IMR-90 (cell line): Measurements from ENCODE around the gene MVP. TPM values are rescaled to one million over a fixed set of nuclear protein-coding genes. Genes with fewer than 3 reads are reported as not detected.

ENCODE experiments used
- ATAC-seq: fragments of 200-7000 bp; cut with Tn5 transposase; 2 replicates; pipeline ENCODE4 v1.9.1; 2020; ENCODE audit warnings: low read depth, mild to moderate bottlenecking, moderate library complexity
- BruUV-seq: library from RNA; stranded (reverse); fragments of 400-500 nt; replicated peaks from 2 replicates; lab custom pipeline; 2021; lab: Mats Ljungman, UMichigan
- CTCF ChIA-PET: fragments of 300-600 bp; formaldehyde crosslinking; extraction: SDS; loops from one replicate; lab custom pipeline; 2021; ENCODE audit warnings: antibody characterized with exemption; lab: Yijun Ruan, JAX
- POLR2A ChIA-PET: fragments of 300-600 bp; sonication (Branson Sonifier 250); formaldehyde crosslinking; loops from one replicate; lab custom pipeline; 2022; ENCODE audit warnings: antibody characterized with exemption; ENCODE audit not compliant: unreplicated experiment; lab: Charles Lee
- DNase-seq: peaks from one replicate; pipeline ENCODE4 v3.0.0; 2013
- H2AFZ ChIP-seq: replicated peaks from 2 replicates; pipeline ENCODE3; 2013; ENCODE audit warnings: low read length, mild to moderate bottlenecking; ENCODE audit not compliant: poor library complexity
- H2AK5ac ChIP-seq: 2 replicates; pipeline ENCODE4 v1.6.1; 2013; ENCODE audit warnings: low read depth, low read length, inconsistent platforms
- H2AK9ac ChIP-seq: replicated peaks from 2 replicates; pipeline ENCODE3; 2013; ENCODE audit warnings: mild to moderate bottlenecking, low read depth, low read length, moderate library complexity; ENCODE audit not compliant: poor library complexity
- H2BK120ac ChIP-seq: 2 replicates; pipeline ENCODE4 v1.6.1; 2013; ENCODE audit warnings: low read depth, low read length, inconsistent platforms
- H2BK15ac ChIP-seq: 3 replicates; pipeline ENCODE4 v1.6.1; 2013; ENCODE audit warnings: low read depth, low read length, inconsistent platforms
- H2BK20ac ChIP-seq: 2 replicates; pipeline ENCODE4 v1.6.1; 2013; ENCODE audit warnings: low read depth, mild to moderate bottlenecking, inconsistent platforms, low read length, moderate library complexity
- H2BK5ac ChIP-seq: 2 replicates; pipeline ENCODE4 v1.6.1; 2013; ENCODE audit warnings: mild to moderate bottlenecking, low read depth, low read length, inconsistent platforms; ENCODE audit not compliant: poor library complexity, severe bottlenecking
- H3K14ac ChIP-seq: replicated peaks from 2 replicates; pipeline ENCODE4 v1.6.1; 2013; ENCODE audit warnings: low read depth, low read length, inconsistent platforms
- H3K18ac ChIP-seq: 2 replicates; pipeline ENCODE4 v1.6.1; 2013; ENCODE audit warnings: low read depth, low read length, control low read depth
- H3K23ac ChIP-seq: 2 replicates; pipeline ENCODE4 v1.6.1; 2013; ENCODE audit warnings: low read depth, low read length, inconsistent platforms
- H3K27ac ChIP-seq: 2 replicates; pipeline ENCODE4 v1.5.1; 2013; ENCODE audit warnings: mild to moderate bottlenecking, control low read depth, low read length; ENCODE audit not compliant: insufficient read depth
- H3K27me3 ChIP-seq: 2 replicates; pipeline ENCODE4 v1.6.1; 2013; ENCODE audit warnings: low read length; ENCODE audit not compliant: control insufficient read depth, insufficient read depth
- H3K36me3 ChIP-seq: 2 replicates; pipeline ENCODE4 v1.6.1; 2013; ENCODE audit warnings: low read length, mixed read lengths; ENCODE audit not compliant: control insufficient read depth, insufficient read depth
- H3K4ac ChIP-seq: 2 replicates; pipeline ENCODE4 v1.6.1; 2013; ENCODE audit warnings: low read depth, low read length, inconsistent platforms
- H3K4me1 ChIP-seq: 2 replicates; pipeline ENCODE4 v1.6.1; 2013; ENCODE audit warnings: low read length, mixed read lengths; ENCODE audit not compliant: control insufficient read depth, insufficient read depth
- H3K4me2 ChIP-seq: 2 replicates; pipeline ENCODE4 v1.6.1; 2013; ENCODE audit warnings: low read depth, mild to moderate bottlenecking, control low read depth, low read length, moderate library complexity
- H3K4me3 ChIP-seq: 2 replicates; pipeline ENCODE4 v1.5.1; 2013; ENCODE audit warnings: low read depth, mild to moderate bottlenecking, control low read depth, low read length, moderate library complexity; ENCODE audit not compliant: insufficient read depth
- H3K56ac ChIP-seq: 2 replicates; pipeline ENCODE4 v1.6.1; 2013; ENCODE audit warnings: low read length, inconsistent platforms; ENCODE audit not compliant: insufficient read depth; ENCODE audit errors: extremely low read depth
- H3K79me1 ChIP-seq, 2 experiments: 2 replicates each; pipeline ENCODE4 v1.6.1; 2013; ENCODE audit warnings: low read length in 2 of 2, inconsistent platforms in 1 of 2, low read depth in 1 of 2
- H3K9ac ChIP-seq: 2 replicates; pipeline ENCODE4 v1.6.1; 2013; ENCODE audit warnings: low read depth, low read length, control low read depth
- H3K9me1 ChIP-seq: 2 replicates; pipeline ENCODE4 v1.6.1; 2013; ENCODE audit warnings: low read length, inconsistent platforms; ENCODE audit not compliant: insufficient read depth
- H3K9me3 ChIP-seq: 2 replicates; pipeline ENCODE4 v1.6.1; 2013; ENCODE audit warnings: low read length; ENCODE audit not compliant: control insufficient read depth, insufficient read depth
- H4K20me1 ChIP-seq: 2 replicates; pipeline ENCODE4 v1.6.1; 2013; ENCODE audit warnings: low read length, inconsistent platforms; ENCODE audit not compliant: insufficient read depth
- H4K5ac ChIP-seq: 2 replicates; pipeline ENCODE4 v1.6.1; 2013; ENCODE audit warnings: mild to moderate bottlenecking, low read depth, low read length, control low read depth
- H4K8ac ChIP-seq, 2 experiments: 2 replicates each; pipeline ENCODE4 v1.6.1; 2013; ENCODE audit warnings: low read depth in 2 of 2, low read length in 2 of 2, control low read depth in 1 of 2, inconsistent platforms in 1 of 2
- H4K91ac ChIP-seq: 2 replicates; pipeline ENCODE4 v1.6.1; 2013; ENCODE audit warnings: low read depth, low read length, inconsistent platforms; ENCODE audit not compliant: insufficient read depth
- BHLHE40 ChIP-seq: fragments of 150-350 bp; IDR thresholded peaks from 2 replicates; pipeline ENCODE4 v1.6.1; 2016; ENCODE audit warnings: mild to moderate bottlenecking, low read depth, low read length
- CTCF ChIP-seq: conservative IDR thresholded peaks from 2 replicates; pipeline ENCODE4 v1.5.1; 2012; ENCODE audit warnings: mild to moderate bottlenecking, low read depth, low read length, improper control_type of control experiment
- FOS ChIP-seq: fragments of 150-350 bp; IDR thresholded peaks from 2 replicates; pipeline ENCODE4 v1.6.1; 2016; ENCODE audit warnings: low read depth, low read length
- NFE2L2 ChIP-seq: fragments of 150-350 bp; IDR thresholded peaks from 2 replicates; pipeline ENCODE4 v1.6.1; 2016; ENCODE audit warnings: low read depth, mild to moderate bottlenecking, low read length
- POLR2A ChIP-seq: IDR thresholded peaks from 2 replicates; pipeline ENCODE4 v1.6.1; 2012; ENCODE audit warnings: mild to moderate bottlenecking, low read depth, low read length
- RAD21 ChIP-seq: IDR thresholded peaks from 2 replicates; pipeline ENCODE4 v1.6.1; 2012; ENCODE audit warnings: low read length, improper control_type of control experiment
- RFX5 ChIP-seq: IDR thresholded peaks from 2 replicates; pipeline ENCODE4 v1.8.0; 2012; ENCODE audit warnings: low read depth, mild to moderate bottlenecking, low read length, moderate library complexity
- SMC3 ChIP-seq: fragments of 150-350 bp; IDR thresholded peaks from 2 replicates; pipeline ENCODE4 v1.6.1; 2016; ENCODE audit warnings: low read depth, mild to moderate bottlenecking, antibody characterized with exemption, low read length, moderate library complexity
- WGBS, 2 experiments: methylation state at CpG; one replicate each; pipeline versions ENCODE4 v1.1.5 to v1.1.7; 2013; ENCODE audit warnings: missing lambda C conversion rate in 2 of 2; ENCODE audit not compliant: insufficient read length in 1 of 2; ENCODE audit errors: extremely low coverage in 2 of 2; 5-methylcytosine and 5-hydroxymethylcytosine counted together
- dilution Hi-C: fragments of 300-500 bp; cut with HindIII; formaldehyde crosslinking; loops from one replicate; pipeline ENCODE4 v1.14.3; 2018; ENCODE audit warnings: low sequenced_read_pairs; ENCODE audit not compliant: unreplicated experiment
- in situ Hi-C: fragments of 300-500 bp; cut with MboI; formaldehyde crosslinking; loops from 3 replicates; pipeline ENCODE4 v1.14.3; 2019; ENCODE audit warnings: low sequenced_read_pairs, inconsistent platforms, mixed read lengths
- intact Hi-C: fragments of 100-400 bp; cut with micrococcal nuclease; formaldehyde crosslinking; loops from 2 replicates; pipeline ENCODE4 v1.10.0; 2022
- polyA plus RNA-seq, 3 experiments: library from polyadenylated mRNA; depleted of rRNA; stranded (reverse); fragments of >200 nt; gene quantifications; 2 replicates each; pipeline ENCODE4 v1.2.3, GENCODE V29; 2012; ENCODE audit warnings: low replicate concordance in 1 of 3
- total RNA-seq: library from RNA; depleted of rRNA; stranded (reverse); fragments of >200 nt; gene quantifications from 2 replicates; pipeline ENCODE4 v1.2.3, GENCODE V29; 2012

The MVP gene
- total and polyA plus RNA-seq, 2 of the 4 experiments (the other 2 are of a cell fraction) = 204 to 319 TPM

GRCh38 chr16:29858149-29858849 is 38.0 kb downstream of the MVP start:
- Histone ChIP-seq H3K27ac (no peak overlapping the region), H4K20me1 (no peaks in the 10 kb centered on the region; the same call in 1 of the 2 replicates), H3K9me3 (no peaks in the 10 kb centered on the region), H3K9me1 (peaks cover 9% of the 10 kb centered on the region), H2BK20ac (no peak overlapping the region), H4K5ac (no peak overlapping the region), H4K8ac (no peak overlapping the region), H3K27me3 (no peaks in the 10 kb centered on the region), H3K14ac (no peak overlapping the region), H3K4me2 (no peak overlapping the region), H3K9ac (no peak overlapping the region), H3K36me3 (peaks cover 22% of the 10 kb centered on the region), H3K18ac (no peak overlapping the region), H2BK5ac (no peak overlapping the region), H2BK120ac (no peak overlapping the region), H3K23ac (no peak overlapping the region), H4K91ac (no peak overlapping the region), H3K4ac (no peak overlapping the region), H2AK9ac (no peak overlapping the region), H2AK5ac (no peak overlapping the region), H3K56ac (no peak overlapping the region), H2AFZ (no peak overlapping the region), H2BK15ac (no peak overlapping the region), H3K79me1 (peaks cover 7 to 30% of the 10 kb centered on the region in 2 experiments; a peak in 3 of 4 replicates), H3K4me3 (no peak overlapping the region), H3K4me1 (peaks cover 4% of the 10 kb centered on the region; the same call in 1 of the 2 replicates)
- in situ Hi-C loops (no loop called here), intact Hi-C loops (no loop called here), dilution Hi-C loops (no loop called here)
- ATAC-seq (no peak), DNase-seq (no peak)
- POLR2A ChIA-PET = no interaction called here
- no CpG with 5 or more reads among the region's 10 CpGs for WGBS, 2 experiments
- TF ChIP-seq FOS (no peak), NFE2L2 (no peak), BHLHE40 (no peak), RFX5 (no peak), SMC3 (no peak), POLR2A (no peak), RAD21 (no peak), CTCF (no peak)
- BruUV-seq = no TSS peak
- CTCF ChIA-PET = interaction anchor here (1.9 kb wide), 1 partner anchor 10 kb away, joined by 6 read pairs; no protein-coding TSS in a partner anchor
